Central memory CD4-positive, alpha-beta T cell (primary cell): ENCODE results near the gene TBP.
"Not testable (repeated sequence)": the region's sequence is repeated elsewhere in the genome, so short reads cannot be mapped to it uniquely, and the experiment has no call there.

ENCODE experiments used
- DNase-seq: peaks from one replicate; pipeline ENCODE4 v3.0.0; 2022
- total RNA-seq, 3 experiments: gene quantifications; one replicate each; lab custom pipeline; 2026; lab: John Stamatoyannopoulos, UW

The TBP gene
- 17.9 to 29.3 (median 25.1) reads per million in 3 experiments for total RNA-seq

DNA sequence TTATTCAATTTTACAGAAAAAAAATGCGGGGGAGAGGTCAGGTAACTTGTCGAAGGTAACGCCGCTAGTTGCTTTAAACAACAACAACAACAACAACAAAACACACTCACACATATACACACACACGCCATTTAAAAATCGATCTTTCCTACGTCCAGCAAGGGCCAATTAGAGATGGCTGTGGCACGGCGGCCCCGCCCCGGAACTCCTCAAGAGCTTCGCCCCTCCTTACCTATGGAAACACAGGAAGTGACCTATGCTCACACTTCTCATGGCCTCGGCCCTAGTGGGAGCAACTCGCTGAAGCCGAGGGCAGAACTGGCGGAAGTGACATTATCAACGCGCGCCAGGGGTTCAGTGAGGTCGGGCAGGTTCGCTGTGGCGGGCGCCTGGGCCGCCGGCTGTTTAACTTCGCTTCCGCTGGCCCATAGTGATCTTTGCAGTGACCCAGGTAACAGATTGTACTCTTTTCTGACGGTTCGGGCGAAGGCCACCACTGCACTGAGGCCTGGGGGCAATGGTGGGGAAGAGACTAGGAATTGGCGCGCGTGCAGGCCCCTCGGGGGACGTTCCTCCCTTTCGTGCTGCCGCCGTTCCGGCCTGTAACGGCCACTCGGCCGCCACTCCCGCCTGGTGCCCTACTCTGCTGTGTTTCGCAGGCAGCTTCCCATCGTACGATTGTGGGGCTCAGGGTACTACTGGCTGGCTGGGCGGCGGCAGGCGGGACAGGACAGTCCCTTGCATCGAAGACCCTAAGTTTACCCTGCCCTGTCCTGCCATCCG is at the start of gene TBP:
Gene TBP (plus strand): TSS at position 357 of the 783 bp plus-strand sequence. CDS start 2,661 bp downstream, outside the sequence.
- peak; percentile 97 for DNase-seq

- DNase-seq = no peak
Measured at GRCh38 chr6:170504479-170504878, 49.7 kb upstream of the TBP start.

GRCh38 chr6:170505306-170505705 is 48.9 kb upstream of the TBP start:
- no peak for DNase-seq

DNA sequence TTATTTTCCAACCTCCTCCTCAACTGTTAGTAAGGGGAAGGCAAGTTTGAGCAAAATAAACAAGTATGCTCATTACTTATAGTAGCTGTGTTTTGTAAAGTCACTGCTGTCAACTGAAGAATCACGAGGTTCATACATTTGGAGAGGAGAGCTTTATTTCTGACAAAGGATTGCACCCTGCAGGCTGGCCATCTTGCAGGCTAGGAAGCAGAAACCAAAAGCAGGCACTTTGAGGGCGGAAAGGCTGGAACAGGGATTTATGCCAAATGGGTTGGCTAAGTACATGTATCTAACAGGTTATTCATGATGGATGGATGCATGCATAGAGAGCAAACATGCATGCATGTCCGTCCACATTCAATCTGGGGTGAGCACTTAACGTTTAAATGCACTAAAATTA is 47.7 kb upstream of the TBP start:
- no peak for DNase-seq

DNA sequence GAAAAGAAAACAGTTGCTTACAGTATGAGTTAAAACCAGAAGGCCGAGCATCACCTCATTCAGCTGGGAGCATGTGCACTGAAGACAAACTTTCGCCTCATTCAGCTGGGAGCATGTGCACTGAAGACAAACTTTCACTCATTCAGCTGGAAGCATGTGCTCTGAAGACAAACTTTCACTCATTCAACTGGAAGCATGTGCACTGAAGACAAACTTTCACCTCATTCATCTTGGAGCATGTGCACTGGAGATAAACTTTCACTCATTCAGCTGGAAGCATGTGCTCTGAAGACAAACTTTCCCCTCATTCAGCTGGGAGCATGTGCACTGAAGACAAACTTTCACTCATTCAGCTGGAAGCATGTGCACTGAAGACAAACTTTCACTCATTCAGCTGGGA is 46.4 kb upstream of the TBP start:
- not testable (repeated sequence) for DNase-seq

DNA sequence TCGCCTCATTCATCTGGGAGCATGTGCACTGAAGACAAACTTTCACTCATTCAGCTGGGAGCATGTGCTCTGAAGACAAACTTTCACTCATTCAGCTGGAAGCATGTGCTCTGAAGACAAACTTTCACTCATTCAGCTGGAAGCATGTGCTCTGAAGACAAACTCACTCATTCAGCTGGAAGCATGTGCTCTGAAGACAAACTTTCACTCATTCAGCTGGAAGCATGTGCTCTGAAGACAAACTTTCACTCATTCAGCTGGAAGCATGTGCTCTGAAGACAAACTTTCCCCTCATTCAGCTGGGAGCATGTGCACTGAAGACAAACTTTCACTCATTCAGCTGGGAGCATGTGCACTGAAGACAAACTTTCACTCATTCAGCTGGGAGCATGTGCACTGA is 45.9 kb upstream of the TBP start:
- DNase-seq = not testable (repeated sequence)

GRCh38 chr6:170508892-170509722 is 45.1 kb upstream of the TBP start:
- DNase-seq = not testable (repeated sequence)

GRCh38 chr6:170509723-170510018 is 44.5 kb upstream of the TBP start:
- DNase-seq = no peak

- no peak for DNase-seq
Measured at GRCh38 chr6:170510631-170511030, 43.5 kb upstream of the TBP start.

DNA sequence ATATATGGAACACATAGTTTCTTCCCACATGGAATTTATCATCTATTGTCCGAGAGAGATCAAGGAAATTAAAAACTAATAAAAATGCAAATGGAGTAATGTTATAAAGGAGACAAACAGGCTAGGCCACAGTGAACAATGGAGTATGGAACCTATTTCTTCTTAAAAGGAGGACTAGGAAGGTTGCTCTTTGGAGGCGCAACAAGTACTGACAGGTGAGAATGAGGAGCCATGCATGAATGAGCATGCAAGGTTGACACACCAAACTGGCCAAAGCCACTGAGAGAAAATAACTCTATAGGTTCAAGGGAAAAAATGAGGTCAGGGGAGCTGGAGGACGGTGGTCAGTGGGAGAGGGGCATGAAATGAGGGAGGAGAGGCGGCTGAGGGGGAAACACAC is 41.9 kb upstream of the TBP start:
- DNase-seq = no peak

DNA sequence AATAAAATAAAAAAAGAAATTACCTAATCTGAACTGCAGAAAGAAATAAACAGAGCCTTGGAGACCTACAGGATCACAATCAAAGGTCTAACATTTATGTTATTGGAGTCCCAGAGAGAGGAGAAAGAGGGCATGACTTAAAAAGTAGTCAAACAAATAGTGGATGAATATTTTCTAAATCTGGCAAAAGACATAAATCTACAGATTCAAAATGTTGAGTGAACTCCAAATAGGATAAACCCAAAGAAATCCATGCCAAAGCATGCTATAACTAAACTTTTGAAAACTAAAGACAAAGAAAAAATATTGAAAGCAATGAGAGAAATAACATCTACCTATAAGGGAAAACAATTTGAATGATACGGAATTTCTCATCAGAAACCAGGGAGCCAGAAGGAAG is 39.3 kb upstream of the TBP start:
- DNase-seq = no peak

DNA sequence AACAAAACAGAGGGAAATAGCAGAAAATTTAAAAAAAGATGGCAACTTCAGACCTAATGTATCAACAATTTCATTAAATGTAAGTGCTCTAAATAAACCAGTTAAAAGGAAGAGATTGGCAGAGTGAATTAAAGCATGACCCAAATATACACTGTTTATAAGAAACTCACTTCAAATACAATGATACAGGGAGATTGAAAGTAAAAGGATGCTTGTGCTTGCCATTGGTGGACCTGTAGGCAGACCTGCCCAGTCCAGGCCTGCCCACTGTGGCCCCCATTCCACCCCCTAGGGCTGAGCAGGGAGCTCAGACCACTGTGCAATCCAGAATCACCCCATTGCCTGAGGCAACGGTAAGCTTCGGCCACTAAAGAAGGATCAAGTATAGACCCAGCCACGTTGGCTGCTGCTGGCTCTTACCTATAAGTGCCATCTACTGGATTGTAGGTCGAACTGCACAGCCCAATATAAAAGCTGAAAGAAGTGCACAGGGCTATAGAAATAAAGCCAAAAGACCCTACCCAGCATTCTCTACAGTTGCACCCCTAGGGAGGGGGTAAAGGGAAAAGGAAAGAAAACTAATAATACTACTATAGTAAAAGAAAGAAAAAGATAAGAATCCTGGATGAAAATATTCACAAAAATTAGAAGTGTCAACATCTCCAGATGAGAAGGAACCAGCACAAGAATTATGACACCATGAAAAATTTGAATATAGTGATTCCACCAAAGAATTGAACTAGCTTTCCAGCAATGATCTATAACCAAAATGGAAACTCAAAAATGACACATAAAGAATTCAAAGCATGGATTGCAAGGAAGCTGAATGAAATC is 37.2 kb upstream of the TBP start:
- DNase-seq = peak; percentile 38

GRCh38 chr6:170522565-170523183 is 31.5 kb upstream of the TBP start:
- DNase-seq = no peak

GRCh38 chr6:170523256-170524171 is 30.7 kb upstream of the TBP start:
- no peak for DNase-seq

DNA sequence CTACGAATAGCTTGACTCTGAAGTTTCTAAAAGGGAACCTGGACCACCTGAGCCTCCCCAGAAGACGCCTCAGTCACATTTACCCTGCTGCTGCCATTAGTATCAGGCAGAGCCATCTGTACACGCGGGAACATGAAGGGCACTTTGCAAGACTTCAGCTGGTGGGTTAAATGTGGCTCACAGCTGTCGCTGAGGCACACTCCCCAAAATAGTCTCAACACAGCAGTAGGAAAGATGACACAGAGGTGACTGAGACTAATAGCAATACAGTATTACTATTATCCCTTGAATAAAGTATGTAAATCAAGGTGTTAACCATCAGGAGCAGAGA is 30.0 kb upstream of the TBP start:
- no peak for DNase-seq

- DNase-seq = no peak
Measured at GRCh38 chr6:170525795-170526194, 28.4 kb upstream of the TBP start.

DNA sequence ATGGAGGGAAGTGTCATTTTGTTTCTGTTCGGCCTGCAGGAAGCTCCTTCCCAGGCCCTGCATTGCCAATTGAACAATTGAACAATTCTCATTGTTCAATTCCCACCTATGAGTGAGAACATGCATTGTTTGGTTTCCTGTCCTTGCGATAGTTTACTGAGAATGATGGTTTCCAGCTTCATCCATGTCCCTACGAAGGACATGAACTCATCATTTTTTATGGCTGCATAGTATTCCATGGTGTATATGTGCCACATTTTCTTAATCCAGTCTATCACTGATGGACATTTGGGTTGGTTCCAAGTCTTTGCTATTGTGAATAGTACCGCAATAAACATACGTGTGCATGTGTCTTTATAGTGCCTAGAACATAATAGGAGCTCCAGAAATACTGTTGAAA is 26.2 kb upstream of the TBP start:
- DNase-seq = not testable (repeated sequence)

GRCh38 chr6:170529839-170530469 is 24.2 kb upstream of the TBP start:
- DNase-seq = peak; percentile 28

DNA sequence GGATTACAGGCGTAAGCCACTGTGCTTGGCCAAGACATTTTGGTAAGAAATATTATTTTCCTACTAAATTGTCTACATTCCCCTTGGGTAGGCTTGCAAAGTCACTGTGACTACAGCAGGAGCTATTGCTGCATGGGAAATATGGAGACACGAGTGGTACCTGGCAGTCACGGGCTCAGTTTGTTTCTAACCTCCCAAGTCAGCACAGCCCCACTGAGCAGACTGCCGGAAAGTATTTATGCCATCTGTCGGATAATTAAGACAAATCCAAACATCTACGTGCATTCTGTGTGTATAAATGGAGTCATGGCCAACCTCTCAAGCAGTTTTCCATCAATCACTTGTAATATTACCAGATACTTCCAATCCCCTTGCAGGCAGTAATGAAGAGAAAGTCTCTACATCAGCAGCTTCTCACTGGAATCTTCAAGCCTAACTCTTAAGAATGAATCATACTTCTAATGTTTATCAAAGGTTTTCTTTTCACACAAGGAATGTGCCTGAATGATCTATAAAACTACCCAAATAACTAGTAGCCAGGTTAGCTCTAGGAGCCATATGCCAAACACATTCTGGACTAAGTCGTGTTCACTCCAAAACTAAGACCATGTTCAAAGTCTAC is 21.2 kb upstream of the TBP start:
- no peak for DNase-seq

- no peak for DNase-seq
Measured at GRCh38 chr6:170533792-170534191, 20.4 kb upstream of the TBP start.

- DNase-seq = no peak
Measured at GRCh38 chr6:170535004-170535403, 19.2 kb upstream of the TBP start.
